Pericardium fibroblast (primary cell): ENCODE data around the gene VAV3. TPM values are rescaled to one million over a fixed set of nuclear protein-coding genes. Genes with fewer than 3 reads are reported as not detected.

Source experiments
- total RNA-seq: library from RNA; depleted of rRNA; stranded (reverse); fragments of >200 nt; gene quantifications from 2 replicates; pipeline ENCODE4 v1.2.3, GENCODE V29; 2015

VAV3 gene
- total RNA-seq, result 0.23 TPM in 1 of 2 replicates, not detected in the other

GRCh38 chr1:107965110-107965991, at the start of gene VAV3:
Gene VAV3 (minus strand): TSS chr1:107965180. CDS start chr1:107964869, 311 bp downstream.

Other genes with a start within 250 kb of the VAV3 start
- 31.5 and 32.0 TPM in 2 replicates for gene SLC25A24, start 235.2 kb upstream of the VAV3 start, total RNA-seq